HG03139 (cell line): ENCODE data around the gene SAMHD1.
"Not testable (repeated sequence)": the region's sequence is repeated elsewhere in the genome, so short reads cannot be mapped to it uniquely, and the experiment has no call there.

Experiments used
- ATAC-seq: cut with Tn5 transposase; IDR thresholded peaks from one replicate; pipeline ENCODE4 v1.9.1; 2021; ENCODE audit not compliant: unreplicated experiment

The SAMHD1 gene

GRCh38 chr20:36917943-36918342, 33.6 kb downstream of the SAMHD1 start:
- no peak for ATAC-seq

GRCh38 chr20:36917240-36917639, 34.3 kb downstream of the SAMHD1 start:
- no peak for ATAC-seq

DNA sequence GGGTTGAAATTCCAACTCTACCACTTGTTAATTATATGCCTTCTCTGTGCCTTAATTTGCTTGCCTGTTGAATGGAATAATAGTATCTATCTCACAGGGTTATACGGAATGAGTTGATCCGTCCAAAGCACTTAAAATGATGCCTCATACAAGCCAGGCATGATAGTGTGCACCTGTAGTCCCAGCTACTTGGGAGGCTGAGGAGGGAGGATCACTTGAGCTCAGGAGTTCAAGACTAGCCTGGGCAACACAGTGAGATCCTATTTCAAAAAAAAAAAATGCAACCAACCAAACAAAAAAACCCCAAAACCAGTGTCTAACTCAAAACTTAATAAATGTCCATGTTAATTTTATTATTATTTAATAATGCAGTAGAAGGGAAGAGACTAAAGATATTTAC, 35.3 kb downstream of the SAMHD1 start:
- ATAC-seq, result no peak

- ATAC-seq, result no peak
Measured at GRCh38 chr20:36908603-36909002, 42.9 kb downstream of the SAMHD1 start.

- ATAC-seq, result not testable (repeated sequence)
Measured at GRCh38 chr20:36906086-36906485, 45.4 kb downstream of the SAMHD1 start.

DNA sequence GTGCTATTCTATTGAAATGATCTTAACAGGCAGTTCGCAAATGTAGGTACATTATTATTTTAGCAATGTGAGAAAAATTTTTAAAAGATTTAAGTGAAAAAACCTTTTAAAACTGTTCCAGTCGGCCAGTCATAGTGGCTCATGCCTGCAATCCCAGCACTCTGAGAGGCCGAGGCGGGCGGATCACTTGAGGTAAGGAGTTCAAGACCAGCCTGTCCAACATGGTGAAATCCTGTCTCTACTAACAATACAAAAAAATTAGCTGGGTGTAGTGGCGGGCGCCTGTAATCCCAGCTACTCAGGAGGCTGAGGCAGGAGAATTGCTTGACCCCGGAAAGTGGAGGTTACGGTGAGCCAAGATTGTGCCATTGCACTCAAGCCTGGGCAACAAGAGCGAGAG, 45.9 kb downstream of the SAMHD1 start:
- not testable (repeated sequence) for ATAC-seq

DNA sequence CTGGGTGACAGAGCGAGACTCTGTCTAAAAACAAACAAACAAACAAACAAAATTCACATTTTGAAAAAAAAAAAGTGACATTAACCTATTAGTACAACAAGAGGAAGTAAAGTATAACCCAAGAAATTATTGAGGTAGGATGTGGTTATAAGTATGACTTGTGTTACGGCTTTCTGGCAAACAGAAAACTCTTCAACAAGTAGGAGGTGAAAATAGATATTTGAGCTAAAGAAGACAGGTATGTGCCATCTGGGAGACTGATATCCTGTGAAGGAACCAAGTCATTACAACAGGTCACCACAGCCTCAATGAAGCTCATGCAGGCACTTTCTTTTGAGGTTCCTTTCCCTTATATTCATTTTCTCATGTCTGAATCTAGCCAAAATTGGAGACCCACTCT, 46.8 kb downstream of the SAMHD1 start:
- no peak for ATAC-seq

GRCh38 chr20:36895036-36895435, 56.5 kb downstream of the SAMHD1 start:
- ATAC-seq, result no peak

GRCh38 chr20:36893801-36894200, 57.7 kb downstream of the SAMHD1 start:
- no peak for ATAC-seq

DNA sequence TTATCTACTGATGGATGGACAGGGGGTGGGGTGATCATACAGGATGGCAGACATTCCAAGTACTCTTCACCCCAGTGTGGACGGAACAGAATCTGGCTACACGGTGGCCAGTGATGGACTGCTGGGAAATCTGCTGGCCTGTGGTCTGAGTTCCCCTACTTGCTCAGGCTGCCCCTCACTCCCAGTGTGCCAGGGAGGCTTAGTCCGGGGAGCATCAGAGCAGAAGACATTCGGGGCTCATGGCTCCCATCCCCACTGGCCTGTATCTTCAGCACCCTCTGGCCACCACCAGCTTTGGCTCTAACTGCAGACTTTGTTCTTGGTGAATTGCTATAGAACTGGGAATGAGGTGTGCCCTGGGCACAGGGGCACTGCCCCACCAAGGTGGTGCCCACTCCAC, 60.3 kb downstream of the SAMHD1 start:
- no peak for ATAC-seq

DNA sequence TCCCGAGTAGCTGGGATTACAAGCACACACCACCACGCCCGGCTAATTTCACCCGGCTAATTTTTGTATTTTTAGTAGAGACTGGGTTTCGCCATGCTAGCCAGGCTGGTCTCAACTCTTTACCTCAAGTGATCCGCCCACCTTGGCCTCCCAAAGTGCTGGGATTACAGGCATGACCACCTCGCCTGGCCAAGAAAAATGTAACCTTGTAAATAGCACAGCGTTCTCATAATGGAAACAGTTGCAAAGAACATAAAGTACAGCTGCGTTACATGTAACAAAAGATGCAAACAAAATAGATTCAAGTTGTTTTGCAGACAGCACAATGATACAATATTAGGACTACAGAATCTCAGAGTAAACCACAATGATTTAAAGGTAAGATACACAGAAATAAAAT, 60.9 kb downstream of the SAMHD1 start:
- ATAC-seq, result no peak

GRCh38 chr20:36888880-36889516, 62.5 kb downstream of the SAMHD1 start:
- no peak for ATAC-seq

DNA sequence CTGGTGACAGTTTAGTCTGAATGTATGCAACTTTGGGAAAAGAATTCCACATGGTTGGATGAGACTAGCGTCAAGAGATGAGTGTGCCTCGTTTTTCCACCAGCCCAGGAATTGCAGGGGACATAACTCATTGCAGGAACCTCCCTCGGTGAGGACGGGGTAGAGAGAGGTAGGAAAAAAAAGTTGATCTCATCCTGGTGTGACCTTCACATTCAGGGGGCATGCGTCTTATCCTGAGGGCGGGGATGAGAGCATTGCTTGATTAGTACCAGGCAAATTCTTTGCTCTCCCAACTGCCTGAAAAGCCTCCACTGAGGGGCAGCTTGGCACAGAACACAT, 63.8 kb downstream of the SAMHD1 start:
- ATAC-seq, result no peak

- ATAC-seq, result no peak
Measured at GRCh38 chr20:36886859-36887751, 64.4 kb downstream of the SAMHD1 start.

- no peak for ATAC-seq
Measured at GRCh38 chr20:36885356-36885755, 66.2 kb downstream of the SAMHD1 start.

- no peak for ATAC-seq
Measured at GRCh38 chr20:36883977-36884535, 67.5 kb downstream of the SAMHD1 start.

GRCh38 chr20:36881888-36882287, 69.6 kb downstream of the SAMHD1 start:
- ATAC-seq, result no peak

DNA sequence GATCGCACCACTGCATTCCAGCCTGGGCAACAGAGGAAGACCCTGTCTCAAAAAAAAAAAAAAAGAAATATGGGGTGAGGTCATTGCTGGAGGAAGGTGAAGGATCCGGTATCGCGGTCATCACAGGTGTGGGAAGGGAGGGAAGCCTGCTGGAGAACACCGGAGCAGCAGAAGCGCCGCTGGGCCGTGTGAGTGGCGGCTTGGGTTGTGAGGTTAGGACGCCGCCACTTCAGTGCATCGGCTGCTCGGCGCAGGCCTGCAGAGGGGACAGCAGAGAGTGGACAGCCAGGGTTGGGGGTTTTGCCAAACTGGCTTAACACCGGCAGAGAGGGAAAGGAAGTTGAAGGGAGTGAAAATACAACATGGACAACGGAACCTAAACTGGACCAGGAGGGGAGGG, 70.2 kb downstream of the SAMHD1 start:
- ATAC-seq, result no peak

- ATAC-seq, result no peak
Measured at GRCh38 chr20:36880741-36881250, 70.7 kb downstream of the SAMHD1 start.

- no peak for ATAC-seq
Measured at GRCh38 chr20:36878941-36879340, 72.6 kb downstream of the SAMHD1 start.

- no peak for ATAC-seq
Measured at GRCh38 chr20:36876473-36876833, 75.1 kb downstream of the SAMHD1 start.
